Liver (tissue), 9 donors: ENCODE results near the gene GFRA4. TPM values are rescaled to one million over a fixed set of nuclear protein-coding genes. Genes with fewer than 3 reads are reported as not detected.

Experiments
- DNase-seq: peaks from one replicate; pipeline ENCODE4 v3.0.0-alpha.2; 2017; ENCODE audit warnings: low spot score
- H3K27ac ChIP-seq, 2 donors: one replicate each; pipeline ENCODE4 v1.7.0; 2013; ENCODE audit warnings: inconsistent platforms in 2 of 2, low read length in 2 of 2, control low read depth in 1 of 2, low read depth in 1 of 2, mild to moderate bottlenecking in 1 of 2
- H3K27me3 ChIP-seq, 4 donors: one replicate each; pipeline versions ENCODE4 v1.6.1 to v1.7.0; 2013; ENCODE audit warnings: low read length in 3 of 4, inconsistent platforms in 1 of 4, mild to moderate bottlenecking in 1 of 4, moderate library complexity in 1 of 4; ENCODE audit not compliant: control insufficient read depth in 4 of 4, insufficient read depth in 4 of 4
- H3K36me3 ChIP-seq, 4 donors: one replicate each; pipeline versions ENCODE4 v1.6.1 to v1.7.0; 2013; ENCODE audit warnings: low read length in 3 of 4, mild to moderate bottlenecking in 3 of 4, low read depth in 1 of 4, moderate library complexity in 1 of 4; ENCODE audit not compliant: control insufficient read depth in 4 of 4, insufficient read depth in 3 of 4
- H3K4me1 ChIP-seq, 4 donors: one replicate each; pipeline versions ENCODE4 v1.6.1 to v1.7.0; 2013; ENCODE audit warnings: low read length in 3 of 4, mild to moderate bottlenecking in 3 of 4, moderate library complexity in 1 of 4; ENCODE audit not compliant: control insufficient read depth in 4 of 4, insufficient read depth in 4 of 4
- H3K4me3 ChIP-seq, 3 donors: one replicate each; pipeline versions ENCODE4 v1.6.1 to v1.7.0; 2013; ENCODE audit warnings: low read length in 3 of 3, control low read depth in 1 of 3, low read depth in 1 of 3, mild to moderate bottlenecking in 1 of 3
- H3K9ac ChIP-seq, 2 donors: one replicate each; pipeline ENCODE4 v1.7.0; 2013; ENCODE audit warnings: low read length in 2 of 2, mild to moderate bottlenecking in 2 of 2, moderate library complexity in 2 of 2, control low read depth in 1 of 2, low read depth in 1 of 2
- H3K9me3 ChIP-seq, 4 donors: one replicate each; pipeline versions ENCODE4 v1.6.1 to v1.7.0; 2013; ENCODE audit warnings: low read length in 3 of 4; ENCODE audit not compliant: control insufficient read depth in 4 of 4
- ATF3 ChIP-seq: IDR thresholded peaks from 2 replicates; pipeline ENCODE4 v1.6.1; 2016; ENCODE audit warnings: antibody characterized with exemption
- CTCF ChIP-seq: fragments of 150-350 bp; IDR thresholded peaks from 2 replicates; pipeline ENCODE4 v1.5.1; 2017; ENCODE audit warnings: improper control_type of control experiment, low read depth, low read length; ENCODE audit not compliant: missing input control
- EGR1 ChIP-seq, 2 donors: IDR thresholded peaks; 2 replicates each; pipeline ENCODE4 v1.6.1; 2016 to 2018; ENCODE audit warnings: antibody characterized with exemption in 2 of 2, low read depth in 2 of 2
- FOXA1 ChIP-seq: IDR thresholded peaks from 2 replicates; pipeline ENCODE4 v1.6.1; 2016; ENCODE audit warnings: antibody characterized with exemption
- FOXA2 ChIP-seq: IDR thresholded peaks from 2 replicates; pipeline ENCODE4 v1.6.1; 2016; ENCODE audit warnings: antibody characterized with exemption
- HNF4A ChIP-seq, 2 donors: conservative IDR thresholded peaks; 2 replicates each; pipeline ENCODE4 v1.6.1; 2016; ENCODE audit warnings: antibody characterized with exemption in 2 of 2, mild to moderate bottlenecking in 2 of 2
- HNF4G ChIP-seq: IDR thresholded peaks from 2 replicates; pipeline ENCODE4 v1.6.1; 2016; ENCODE audit warnings: antibody characterized with exemption
- JUND ChIP-seq, 2 donors: IDR thresholded peaks; 2 replicates each; pipeline ENCODE4 v1.6.1; 2016; ENCODE audit warnings: antibody characterized with exemption in 2 of 2
- MAX ChIP-seq: IDR thresholded peaks from 2 replicates; pipeline ENCODE4 v1.6.1; 2016; ENCODE audit warnings: antibody characterized with exemption
- NR2F2 ChIP-seq: IDR thresholded peaks from 2 replicates; pipeline ENCODE4 v1.6.1; 2016; ENCODE audit warnings: antibody characterized with exemption
- RAD21 ChIP-seq, 2 donors: IDR thresholded peaks; 2 replicates each; pipeline ENCODE4 v1.6.1; 2016; ENCODE audit warnings: antibody characterized with exemption in 2 of 2, mild to moderate bottlenecking in 2 of 2
- REST ChIP-seq: IDR thresholded peaks from 2 replicates; pipeline ENCODE4 v1.6.1; 2016; ENCODE audit warnings: antibody characterized with exemption, mild to moderate bottlenecking
- RXRA ChIP-seq, 2 donors: IDR thresholded peaks; 2 replicates each; pipeline ENCODE4 v1.6.1; 2017 to 2018; ENCODE audit warnings: antibody characterized with exemption in 2 of 2, mild to moderate bottlenecking in 1 of 2
- SP1 ChIP-seq: IDR thresholded peaks from 2 replicates; pipeline ENCODE4 v1.6.1; 2018; ENCODE audit warnings: antibody characterized with exemption, mild to moderate bottlenecking
- TAF1 ChIP-seq: conservative IDR thresholded peaks from 2 replicates; pipeline ENCODE4 v1.6.1; 2016; ENCODE audit warnings: antibody characterized with exemption, mild to moderate bottlenecking
- YY1 ChIP-seq: IDR thresholded peaks from 2 replicates; pipeline ENCODE4 v1.6.1; 2016; ENCODE audit warnings: antibody characterized with exemption, mild to moderate bottlenecking
- ZBTB33 ChIP-seq: IDR thresholded peaks from 2 replicates; pipeline ENCODE4 v1.6.1; 2016; ENCODE audit warnings: antibody characterized with exemption
- WGBS: extraction: QIAGEN DNeasy Blood & Tissue Kit; methylation state at CpG from one replicate; pipeline ENCODE4 v1.1.7; 2013; 5-methylcytosine and 5-hydroxymethylcytosine counted together
- polyA plus RNA-seq, 2 donors: library from polyadenylated mRNA; stranded (reverse) in 1 of 2; unstranded in 1 of 2; fragments of 200-250 nt in 1 of 2; fragments of >200 nt in 1 of 2; fragmentation: Nextera tagmentation in 1 of 2; extraction: Ambion mirVana in 1 of 2; gene quantifications; one replicate each; pipeline versions ENCODE4 v1.2.1 to v1.2.3, GENCODE V29; 2013 to 2015
- total RNA-seq, 2 donors: library from RNA; depleted of rRNA; stranded (reverse); fragments of >200 nt; gene quantifications; one replicate each; pipeline ENCODE4 v1.2.3, GENCODE V29; 2014
- donor health status: healthy.
- donor health status: healthy.
- donor health status: healthy.
- donor health status: healthy.
- donor health status: healthy.

The GFRA4 gene
- total and polyA plus RNA-seq, 4 donors: not detected

GRCh38 chr20:3646651-3647050 lies 16.5 kb downstream of the GFRA4 start:
- DNase-seq: no peak
- no peak overlapping the region for H3K9ac ChIP-seq
- H3K27ac ChIP-seq: no peak overlapping the region
- no peaks in the 10 kb centered on the region for H3K27me3 ChIP-seq
- H3K4me3 ChIP-seq: no peak overlapping the region
- no peak for TF ChIP-seq SP1
- TF ChIP-seq ATF3: no peak
- TF ChIP-seq HNF4A (conservative IDR thresholded peaks at IDR 0.05): no peak
- TF ChIP-seq FOXA1: no peak
- TF ChIP-seq CTCF: no peak
- no peak for TF ChIP-seq ZBTB33
- no peak for TF ChIP-seq RAD21 (IDR thresholded peaks at IDR 0.05)
- TF ChIP-seq NR2F2: no peak
- TF ChIP-seq REST: no peak
- no peak for TF ChIP-seq TAF1
- no peak for TF ChIP-seq JUND (IDR thresholded peaks at IDR 0.05)
- no peak for TF ChIP-seq YY1
- no peak for TF ChIP-seq HNF4G
- no peak for TF ChIP-seq RXRA (IDR thresholded peaks at IDR 0.05)
- no peak for TF ChIP-seq MAX
- no peak for TF ChIP-seq FOXA2
- no peak for TF ChIP-seq EGR1 (IDR thresholded peaks at IDR 0.05; ENCODE audit: low read depth in 2 of 2)
- WGBS: 93% methylated on average over 13 of the region's 13 CpGs
- peaks cover 8 to 69% (median 38%) of the 10 kb centered on the region in 4 donors for H3K36me3 ChIP-seq
- H3K9me3 ChIP-seq: no peaks in the 10 kb centered on the region
- no peaks in the 10 kb centered on the region for H3K4me1 ChIP-seq

- no peak overlapping the region for H3K9ac ChIP-seq
- no peak overlapping the region for H3K4me3 ChIP-seq
- no peak for DNase-seq
- TF ChIP-seq CTCF (no peak), EGR1 (IDR thresholded peaks at IDR 0.05; ENCODE audit: low read depth in 2 of 2) (no peak), RXRA (IDR thresholded peaks at IDR 0.05) (no peak), ZBTB33 (no peak)
- peaks cover 8 to 66% (median 38%) of the 10 kb centered on the region in 4 donors for H3K36me3 ChIP-seq
- H3K4me1 ChIP-seq: no peaks in the 10 kb centered on the region
- no peaks in the 10 kb centered on the region for H3K9me3 ChIP-seq
- H3K27ac ChIP-seq: no peak overlapping the region
- no peaks in the 10 kb centered on the region for H3K27me3 ChIP-seq
- 79% methylated on average over 5 of the region's 5 CpGs for WGBS
Measured at GRCh38 chr20:3646067-3646440, 17.1 kb downstream of the GFRA4 start.
